SKM-1 treated with dmso at 0.1 percent for 144 hours (cell line): Measurements from ENCODE around the gene CSTF2T.
"Not testable (repeated sequence)": the region's sequence is repeated elsewhere in the genome, so short reads cannot be mapped to it uniquely, and the experiment has no call there.

Source experiments
- DNase-seq: peaks from one replicate; lab custom pipeline; 2025; ENCODE audit not compliant: unreplicated experiment; lab: John Stamatoyannopoulos, UW

Gene CSTF2T

GRCh38 chr10:51699145-51699474 lies 285 bp downstream of the CSTF2T start:
- DNase-seq = no peak

GRCh38 chr10:51698473-51699063 lies 827 bp downstream of the CSTF2T start:
- no peak for DNase-seq

- no peak for DNase-seq
Observed at GRCh38 chr10:51696251-51696650, 3.1 kb downstream of the CSTF2T start.

DNA sequence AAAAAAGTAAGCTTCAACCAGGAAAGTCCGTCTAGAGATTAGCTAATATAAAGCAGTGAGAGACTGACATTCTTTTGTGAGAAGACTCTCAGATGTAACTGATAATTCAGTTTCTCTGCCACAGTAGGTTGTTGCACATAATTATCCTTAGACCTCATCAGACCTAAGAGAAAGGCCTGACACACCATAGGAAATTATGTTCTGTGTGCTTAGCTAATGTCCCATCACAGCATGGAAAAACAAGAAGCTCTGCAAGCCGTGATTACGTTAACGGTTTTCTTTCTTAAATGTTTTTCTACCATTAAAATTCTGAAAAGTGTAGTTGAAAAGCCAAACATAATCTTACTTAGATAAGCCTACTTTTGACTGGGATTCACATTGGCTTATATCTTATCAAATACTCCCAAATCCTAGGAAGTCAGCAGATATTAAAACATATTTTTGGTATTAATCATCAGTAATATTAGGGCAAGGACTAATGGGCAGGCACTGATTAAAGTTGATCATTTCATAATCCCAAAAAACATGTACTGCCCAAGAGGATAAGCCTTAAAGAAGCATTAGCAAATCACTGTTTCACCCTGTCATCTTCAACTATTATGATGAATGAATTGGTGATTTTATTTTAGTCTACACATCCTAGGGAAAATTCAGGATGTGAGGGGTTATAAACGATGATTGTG lies 5.2 kb downstream of the CSTF2T start:
- no peak for DNase-seq

DNA sequence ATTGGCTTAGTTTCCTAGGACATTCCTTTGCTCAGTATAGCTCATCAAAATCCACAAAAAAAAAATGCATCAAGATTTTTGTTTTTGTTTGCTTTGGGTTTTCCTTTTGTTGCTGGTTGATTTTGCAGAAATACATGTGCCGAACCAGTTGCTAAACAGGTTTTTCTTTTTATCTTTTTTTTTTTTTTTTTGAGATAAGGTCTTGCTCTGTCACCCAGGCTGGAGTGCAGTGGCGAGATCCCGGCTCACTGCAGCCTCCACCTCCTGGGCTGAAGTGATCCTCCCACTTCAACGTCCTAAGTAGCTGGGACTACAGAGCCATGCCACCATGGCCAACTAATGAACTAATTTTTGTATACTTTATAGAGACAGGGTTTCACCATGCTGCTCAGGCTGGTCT lies 8.3 kb downstream of the CSTF2T start:
- DNase-seq = no peak

- no peak for DNase-seq
Observed at GRCh38 chr10:51689536-51689935, 9.9 kb downstream of the CSTF2T start.

- DNase-seq = not testable (repeated sequence)
Observed at GRCh38 chr10:51688826-51689225, 10.6 kb downstream of the CSTF2T start.

DNA sequence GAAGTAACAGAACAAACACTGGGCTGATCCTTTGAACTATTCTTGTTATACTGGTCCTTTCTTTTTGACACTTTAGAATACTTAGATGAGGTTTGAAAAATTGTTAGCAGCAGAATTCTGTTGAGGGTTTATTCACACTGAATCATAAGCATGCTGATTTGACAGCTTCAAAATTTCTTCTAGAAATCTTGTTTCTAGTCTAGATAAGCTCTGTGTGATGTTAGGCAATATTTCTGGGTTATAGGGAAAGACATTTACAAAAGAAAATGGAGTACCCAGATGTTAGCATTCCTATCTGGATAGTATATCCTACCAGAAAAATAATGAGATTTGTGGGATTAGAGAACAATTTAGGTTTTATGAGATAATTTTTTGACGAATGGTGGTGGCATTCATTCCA lies 12.1 kb downstream of the CSTF2T start:
- DNase-seq = no peak

GRCh38 chr10:51685768-51686167 lies 13.6 kb downstream of the CSTF2T start:
- DNase-seq = no peak

DNA sequence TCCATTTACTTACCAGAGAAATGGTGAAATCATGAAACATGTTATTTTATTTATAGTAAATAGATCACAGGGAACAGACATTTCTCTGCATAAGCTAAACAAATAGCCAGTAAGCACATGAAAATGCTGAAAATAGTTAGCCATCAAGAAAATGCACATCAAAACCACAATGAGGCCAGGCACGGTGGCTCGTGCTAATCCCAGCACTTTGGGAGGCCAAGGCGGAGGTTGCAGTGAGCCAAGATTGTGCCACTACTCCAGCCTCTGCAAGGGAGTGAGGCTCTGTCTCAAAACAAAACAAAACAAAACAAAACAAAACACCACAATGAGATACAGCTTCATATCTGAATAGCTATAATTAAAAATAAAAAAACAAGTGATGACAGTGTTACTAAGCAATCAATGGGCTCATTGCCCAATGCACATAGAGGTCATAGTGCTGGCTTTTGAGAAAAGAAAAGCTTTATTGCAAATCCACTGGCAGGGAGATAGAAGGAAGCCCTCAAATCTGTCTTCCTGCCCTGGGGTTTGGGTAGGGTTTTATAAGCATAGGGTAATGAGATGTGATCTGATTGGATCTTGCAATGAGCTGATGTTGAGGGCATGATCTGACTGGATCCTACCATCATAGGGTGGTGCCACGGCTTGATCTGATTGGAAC lies 16.2 kb downstream of the CSTF2T start:
- DNase-seq = no peak

GRCh38 chr10:51679841-51680240 lies 19.6 kb downstream of the CSTF2T start:
- DNase-seq = no peak

- no peak for DNase-seq
Observed at GRCh38 chr10:51675088-51675487, 24.3 kb downstream of the CSTF2T start.

- DNase-seq = no peak
Observed at GRCh38 chr10:51672039-51672535, 27.3 kb downstream of the CSTF2T start.

DNA sequence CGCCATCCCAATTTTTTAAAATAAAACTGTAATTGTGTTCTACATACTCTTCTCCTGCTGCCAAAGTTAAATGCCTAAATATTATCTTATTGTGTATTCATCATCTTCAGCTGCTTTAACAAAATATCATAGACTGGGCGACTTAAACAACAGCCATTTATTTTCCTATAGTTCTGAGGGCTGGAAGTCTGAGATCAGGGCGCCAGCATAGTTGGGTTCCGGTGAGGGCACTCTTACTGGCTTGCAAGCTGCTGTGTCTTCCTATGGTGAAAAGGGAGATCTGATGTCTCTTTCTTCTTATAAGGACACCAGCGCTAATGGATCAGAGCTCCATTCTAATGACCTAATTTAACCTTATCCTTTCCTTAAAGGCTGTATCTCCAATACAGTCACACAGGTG lies 30.4 kb downstream of the CSTF2T start:
- DNase-seq = no peak

DNA sequence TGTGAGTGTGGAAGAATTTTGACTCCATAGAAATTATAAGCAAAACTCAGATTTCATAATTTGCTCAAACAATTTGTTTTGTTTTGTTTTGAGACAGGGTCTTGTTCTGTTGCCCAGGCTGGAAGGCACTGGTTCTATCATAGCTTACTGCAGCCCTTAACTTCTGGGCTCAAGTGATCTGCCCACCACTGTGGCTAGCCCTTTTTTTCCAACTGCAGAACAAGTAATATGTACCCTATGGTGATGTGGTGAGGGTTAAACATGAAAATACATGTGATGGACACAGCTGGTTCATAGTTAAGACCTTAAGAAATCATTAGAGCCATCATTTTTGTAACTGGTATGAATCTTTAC lies 31.1 kb downstream of the CSTF2T start:
- DNase-seq = no peak

DNA sequence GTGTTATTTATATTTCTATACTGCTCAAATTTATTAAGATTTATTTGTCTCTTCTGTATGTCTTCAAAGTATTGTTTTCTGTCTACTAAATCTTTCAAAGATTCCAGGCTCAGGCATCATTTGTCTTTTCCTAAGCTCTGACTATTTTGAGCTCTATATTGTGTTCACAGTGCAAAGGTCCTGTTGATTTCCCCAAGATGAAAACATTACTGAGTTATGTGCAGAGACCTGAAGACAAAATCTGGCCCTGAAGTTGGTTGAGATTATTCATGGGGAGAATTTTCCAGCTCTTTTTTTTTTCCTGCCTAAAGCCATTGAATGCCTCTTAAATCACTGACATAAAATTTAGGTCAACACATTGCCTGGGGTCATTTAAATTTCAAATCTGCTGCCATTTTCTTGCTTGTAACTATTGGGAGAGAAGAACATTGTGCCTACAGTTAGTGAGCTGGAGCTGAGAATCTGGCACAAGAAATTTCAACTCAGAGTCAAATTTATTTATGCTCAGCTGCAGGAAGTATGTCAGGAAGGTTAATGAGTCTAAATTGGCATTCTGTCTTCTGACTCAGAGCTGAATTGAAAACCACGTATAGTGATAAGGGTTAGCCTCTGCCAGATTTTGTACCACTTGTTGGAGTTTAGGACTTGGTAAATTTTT lies 31.6 kb downstream of the CSTF2T start:
- DNase-seq = no peak

- no peak for DNase-seq
Observed at GRCh38 chr10:51666456-51666855, 32.9 kb downstream of the CSTF2T start.

- DNase-seq = no peak
Observed at GRCh38 chr10:51663086-51663485, 36.3 kb downstream of the CSTF2T start.

DNA sequence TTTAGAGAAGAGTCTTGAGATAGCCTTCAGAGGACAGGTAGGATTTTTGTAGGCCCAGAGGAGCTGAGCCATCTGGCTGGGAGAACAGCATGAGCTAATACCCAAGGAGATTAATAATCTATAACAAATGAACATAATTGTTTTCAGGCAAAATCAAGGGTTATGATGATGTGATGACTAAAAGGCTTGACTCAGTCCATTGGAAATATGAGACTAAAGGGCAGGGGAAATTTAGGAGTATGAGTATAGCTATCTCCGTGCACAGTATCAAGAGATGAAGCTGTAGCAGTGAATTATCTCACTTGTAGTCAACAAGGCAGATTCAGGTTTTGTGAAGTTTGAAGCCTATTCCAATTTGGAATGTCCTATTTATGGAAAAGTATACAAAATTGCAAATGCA lies 40.1 kb downstream of the CSTF2T start:
- no peak for DNase-seq

DNA sequence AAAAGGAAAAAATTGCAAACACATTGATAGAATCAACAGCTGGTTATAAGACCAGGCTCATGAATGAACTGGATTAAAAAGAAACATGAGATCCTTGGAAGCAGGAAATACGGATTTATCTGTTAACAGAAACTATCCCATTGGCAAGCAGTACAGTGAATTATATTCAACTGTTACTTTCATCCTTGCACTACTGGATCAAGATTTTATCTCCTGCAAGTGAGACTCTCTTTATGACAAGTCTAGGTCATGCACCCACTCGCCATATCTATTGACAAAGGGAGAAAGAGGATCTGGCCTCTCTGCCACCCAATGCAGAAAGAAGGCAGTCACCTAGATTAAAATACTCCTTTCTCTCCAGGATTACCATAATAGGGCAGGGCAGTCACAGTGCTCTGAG lies 41.4 kb downstream of the CSTF2T start:
- DNase-seq = no peak

- DNase-seq = no peak
Observed at GRCh38 chr10:51656503-51656902, 42.9 kb downstream of the CSTF2T start.

- DNase-seq = no peak
Observed at GRCh38 chr10:51654918-51655317, 44.5 kb downstream of the CSTF2T start.
